IMR-90 (cell line): ENCODE measurements around the gene SLC35F3. TPM values are rescaled to one million over a fixed set of nuclear protein-coding genes. Genes with fewer than 3 reads are reported as not detected.

Experiments
- ATAC-seq: fragments of 200-7000 bp; cut with Tn5 transposase; 2 replicates; pipeline ENCODE4 v1.9.1; 2020; ENCODE audit warnings: low read depth, mild to moderate bottlenecking, moderate library complexity
- BruUV-seq: library from RNA; stranded (reverse); fragments of 400-500 nt; replicated peaks from 2 replicates; lab custom pipeline; 2021; lab: Mats Ljungman, UMichigan
- CTCF ChIA-PET: fragments of 300-600 bp; formaldehyde crosslinking; extraction: SDS; loops from one replicate; lab custom pipeline; 2021; ENCODE audit warnings: antibody characterized with exemption; lab: Yijun Ruan, JAX
- POLR2A ChIA-PET: fragments of 300-600 bp; sonication (Branson Sonifier 250); formaldehyde crosslinking; loops from one replicate; lab custom pipeline; 2022; ENCODE audit warnings: antibody characterized with exemption; ENCODE audit not compliant: unreplicated experiment; lab: Charles Lee
- DNase-seq: peaks from one replicate; pipeline ENCODE4 v3.0.0; 2013
- H2AFZ ChIP-seq: replicated peaks from 2 replicates; pipeline ENCODE3; 2013; ENCODE audit warnings: low read length, mild to moderate bottlenecking; ENCODE audit not compliant: poor library complexity
- H2AK5ac ChIP-seq: 2 replicates; pipeline ENCODE4 v1.6.1; 2013; ENCODE audit warnings: low read depth, low read length, inconsistent platforms
- H2AK9ac ChIP-seq: replicated peaks from 2 replicates; pipeline ENCODE3; 2013; ENCODE audit warnings: mild to moderate bottlenecking, low read depth, low read length, moderate library complexity; ENCODE audit not compliant: poor library complexity
- H2BK120ac ChIP-seq: 2 replicates; pipeline ENCODE4 v1.6.1; 2013; ENCODE audit warnings: low read depth, low read length, inconsistent platforms
- H2BK15ac ChIP-seq: 3 replicates; pipeline ENCODE4 v1.6.1; 2013; ENCODE audit warnings: low read depth, low read length, inconsistent platforms
- H2BK20ac ChIP-seq: 2 replicates; pipeline ENCODE4 v1.6.1; 2013; ENCODE audit warnings: low read depth, mild to moderate bottlenecking, inconsistent platforms, low read length, moderate library complexity
- H2BK5ac ChIP-seq: 2 replicates; pipeline ENCODE4 v1.6.1; 2013; ENCODE audit warnings: mild to moderate bottlenecking, low read depth, low read length, inconsistent platforms; ENCODE audit not compliant: poor library complexity, severe bottlenecking
- H3K14ac ChIP-seq: replicated peaks from 2 replicates; pipeline ENCODE4 v1.6.1; 2013; ENCODE audit warnings: low read depth, low read length, inconsistent platforms
- H3K18ac ChIP-seq: 2 replicates; pipeline ENCODE4 v1.6.1; 2013; ENCODE audit warnings: low read depth, low read length, control low read depth
- H3K23ac ChIP-seq: 2 replicates; pipeline ENCODE4 v1.6.1; 2013; ENCODE audit warnings: low read depth, low read length, inconsistent platforms
- H3K27ac ChIP-seq: 2 replicates; pipeline ENCODE4 v1.5.1; 2013; ENCODE audit warnings: mild to moderate bottlenecking, control low read depth, low read length; ENCODE audit not compliant: insufficient read depth
- H3K27me3 ChIP-seq: 2 replicates; pipeline ENCODE4 v1.6.1; 2013; ENCODE audit warnings: low read length; ENCODE audit not compliant: control insufficient read depth, insufficient read depth
- H3K36me3 ChIP-seq: 2 replicates; pipeline ENCODE4 v1.6.1; 2013; ENCODE audit warnings: low read length, mixed read lengths; ENCODE audit not compliant: control insufficient read depth, insufficient read depth
- H3K4ac ChIP-seq: 2 replicates; pipeline ENCODE4 v1.6.1; 2013; ENCODE audit warnings: low read depth, low read length, inconsistent platforms
- H3K4me1 ChIP-seq: 2 replicates; pipeline ENCODE4 v1.6.1; 2013; ENCODE audit warnings: low read length, mixed read lengths; ENCODE audit not compliant: control insufficient read depth, insufficient read depth
- H3K4me2 ChIP-seq: 2 replicates; pipeline ENCODE4 v1.6.1; 2013; ENCODE audit warnings: low read depth, mild to moderate bottlenecking, control low read depth, low read length, moderate library complexity
- H3K4me3 ChIP-seq: 2 replicates; pipeline ENCODE4 v1.5.1; 2013; ENCODE audit warnings: low read depth, mild to moderate bottlenecking, control low read depth, low read length, moderate library complexity; ENCODE audit not compliant: insufficient read depth
- H3K56ac ChIP-seq: 2 replicates; pipeline ENCODE4 v1.6.1; 2013; ENCODE audit warnings: low read length, inconsistent platforms; ENCODE audit not compliant: insufficient read depth; ENCODE audit errors: extremely low read depth
- H3K79me1 ChIP-seq, 2 experiments: 2 replicates each; pipeline ENCODE4 v1.6.1; 2013; ENCODE audit warnings: low read length in 2 of 2, inconsistent platforms in 1 of 2, low read depth in 1 of 2
- H3K9ac ChIP-seq: 2 replicates; pipeline ENCODE4 v1.6.1; 2013; ENCODE audit warnings: low read depth, low read length, control low read depth
- H3K9me1 ChIP-seq: 2 replicates; pipeline ENCODE4 v1.6.1; 2013; ENCODE audit warnings: low read length, inconsistent platforms; ENCODE audit not compliant: insufficient read depth
- H3K9me3 ChIP-seq: 2 replicates; pipeline ENCODE4 v1.6.1; 2013; ENCODE audit warnings: low read length; ENCODE audit not compliant: control insufficient read depth, insufficient read depth
- H4K20me1 ChIP-seq: 2 replicates; pipeline ENCODE4 v1.6.1; 2013; ENCODE audit warnings: low read length, inconsistent platforms; ENCODE audit not compliant: insufficient read depth
- H4K5ac ChIP-seq: 2 replicates; pipeline ENCODE4 v1.6.1; 2013; ENCODE audit warnings: mild to moderate bottlenecking, low read depth, low read length, control low read depth
- H4K8ac ChIP-seq, 2 experiments: 2 replicates each; pipeline ENCODE4 v1.6.1; 2013; ENCODE audit warnings: low read depth in 2 of 2, low read length in 2 of 2, control low read depth in 1 of 2, inconsistent platforms in 1 of 2
- H4K91ac ChIP-seq: 2 replicates; pipeline ENCODE4 v1.6.1; 2013; ENCODE audit warnings: low read depth, low read length, inconsistent platforms; ENCODE audit not compliant: insufficient read depth
- CHD1 ChIP-seq: IDR thresholded peaks from 2 replicates; pipeline ENCODE4 v1.6.1; 2012; ENCODE audit warnings: low read depth, low read length, improper control_type of control experiment
- RFX5 ChIP-seq: IDR thresholded peaks from 2 replicates; pipeline ENCODE4 v1.8.0; 2012; ENCODE audit warnings: low read depth, mild to moderate bottlenecking, low read length, moderate library complexity
- SMC3 ChIP-seq: fragments of 150-350 bp; IDR thresholded peaks from 2 replicates; pipeline ENCODE4 v1.6.1; 2016; ENCODE audit warnings: low read depth, mild to moderate bottlenecking, antibody characterized with exemption, low read length, moderate library complexity
- WGBS, 2 experiments: methylation state at CpG; one replicate each; pipeline versions ENCODE4 v1.1.5 to v1.1.7; 2013; ENCODE audit warnings: missing lambda C conversion rate in 2 of 2; ENCODE audit not compliant: insufficient read length in 1 of 2; ENCODE audit errors: extremely low coverage in 2 of 2; 5-methylcytosine and 5-hydroxymethylcytosine counted together
- dilution Hi-C: fragments of 300-500 bp; cut with HindIII; formaldehyde crosslinking; loops from one replicate; pipeline ENCODE4 v1.14.3; 2018; ENCODE audit warnings: low sequenced_read_pairs; ENCODE audit not compliant: unreplicated experiment
- in situ Hi-C: fragments of 300-500 bp; cut with MboI; formaldehyde crosslinking; loops from 3 replicates; pipeline ENCODE4 v1.14.3; 2019; ENCODE audit warnings: low sequenced_read_pairs, inconsistent platforms, mixed read lengths
- intact Hi-C: fragments of 100-400 bp; cut with micrococcal nuclease; formaldehyde crosslinking; loops from 2 replicates; pipeline ENCODE4 v1.10.0; 2022
- polyA plus RNA-seq, 3 experiments: library from polyadenylated mRNA; depleted of rRNA; stranded (reverse); fragments of >200 nt; gene quantifications; 2 replicates each; pipeline ENCODE4 v1.2.3, GENCODE V29; 2012; ENCODE audit warnings: low replicate concordance in 1 of 3
- total RNA-seq: library from RNA; depleted of rRNA; stranded (reverse); fragments of >200 nt; gene quantifications from 2 replicates; pipeline ENCODE4 v1.2.3, GENCODE V29; 2012

The SLC35F3 gene
- total and polyA plus RNA-seq, 2 of the 4 experiments (the other 2 are of a cell fraction): under 0.01 to 0.17 TPM

GRCh38 chr1:234342774-234343173 is 438.3 kb downstream of the SLC35F3 start:
- Histone ChIP-seq H3K4ac (no peak overlapping the region), H2BK20ac (no peak overlapping the region), H2BK15ac (no peak overlapping the region), H3K14ac (no peak overlapping the region), H3K9me1 (no peaks in the 10 kb centered on the region), H3K9ac (no peak overlapping the region), H4K8ac (no peak overlapping the region), H3K23ac (no peak overlapping the region), H4K91ac (no peak overlapping the region), H2BK120ac (no peak overlapping the region), H3K79me1 (no peaks in the 10 kb centered on the region), H4K5ac (no peak overlapping the region), H3K36me3 (no peaks in the 10 kb centered on the region), H3K27me3 (no peaks in the 10 kb centered on the region), H3K4me2 (no peak overlapping the region), H4K20me1 (no peaks in the 10 kb centered on the region), H3K4me3 (no peak overlapping the region), H3K27ac (no peak overlapping the region), H2BK5ac (no peak overlapping the region), H3K56ac (no peak overlapping the region), H3K9me3 (0 out of 2 replicates have a peak, but pooled peaks cover 2% of the 10 kb centered on the region), H2AK9ac (no peak overlapping the region), H2AFZ (no peak overlapping the region), H3K4me1 (no peaks in the 10 kb centered on the region), H3K18ac (no peak overlapping the region), H2AK5ac (no peak overlapping the region)
- ATAC-seq: no peak
- no peak for TF ChIP-seq CHD1
- TF ChIP-seq SMC3: no peak
- TF ChIP-seq RFX5: no peak
- intact Hi-C loops (no loop called here), in situ Hi-C loops (no loop called here), dilution Hi-C loops (no loop called here)
- no peak for DNase-seq
- ChIA-PET CTCF (interaction anchor here (0.6 kb wide), 1 partner anchor 540 kb away, joined by 3 read pairs; no protein-coding TSS in a partner anchor), POLR2A (no interaction called here)
- WGBS, 2 experiments: 50% methylated on average over 2 of the region's 5 CpGs; no CpG with 5 or more reads in 1 of the 2 experiments
- BruUV-seq: no TSS peak
